Choroid plexus epithelial cell (primary cell): ENCODE measurements around the gene CAPN8.
"Not testable (repeated sequence)": the region's sequence is repeated elsewhere in the genome, so short reads cannot be mapped to it uniquely, and the experiment has no call there.

Experiments used
- DNase-seq: peaks from one replicate; pipeline ENCODE4 v3.0.0-alpha.2; 2010; ENCODE audit warnings: low read depth
- H3K4me3 ChIP-seq: 2 replicates; pipeline ENCODE4 v1.5.1; 2011; ENCODE audit warnings: low read depth, mild to moderate bottlenecking, control low read depth, low read length, moderate library complexity
- TF ChIP-seq, protein P1 (sequence below): conservative IDR thresholded peaks from 2 replicates; pipeline ENCODE4 v1.5.1; 2011; ENCODE audit warnings: low read depth, mild to moderate bottlenecking, control low read depth, inconsistent platforms, low read length, moderate library complexity

The CAPN8 gene

DNA sequence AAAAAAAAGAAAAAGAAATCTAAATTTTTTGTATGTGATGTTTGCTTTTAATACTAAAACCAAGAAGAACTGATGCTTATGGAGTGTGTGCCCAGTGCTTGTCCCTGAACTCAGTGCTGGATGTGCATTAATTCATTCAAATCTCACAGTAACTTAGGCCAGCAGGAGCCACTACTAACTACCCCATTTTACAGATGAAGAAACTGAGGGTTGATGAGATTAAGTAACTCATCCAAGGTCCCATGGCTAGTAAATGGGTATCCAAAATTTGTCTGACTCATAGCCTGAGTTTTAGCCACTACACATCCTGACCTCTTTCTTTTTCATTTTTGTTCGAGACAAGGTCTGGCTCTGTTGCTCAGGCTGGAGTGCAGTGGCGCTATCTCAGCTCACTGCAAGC lies 144.4 kb downstream of the CAPN8 start:
- no peak overlapping the region for H3K4me3 ChIP-seq
- no peak for DNase-seq
- TF ChIP-seq, protein P1, sequence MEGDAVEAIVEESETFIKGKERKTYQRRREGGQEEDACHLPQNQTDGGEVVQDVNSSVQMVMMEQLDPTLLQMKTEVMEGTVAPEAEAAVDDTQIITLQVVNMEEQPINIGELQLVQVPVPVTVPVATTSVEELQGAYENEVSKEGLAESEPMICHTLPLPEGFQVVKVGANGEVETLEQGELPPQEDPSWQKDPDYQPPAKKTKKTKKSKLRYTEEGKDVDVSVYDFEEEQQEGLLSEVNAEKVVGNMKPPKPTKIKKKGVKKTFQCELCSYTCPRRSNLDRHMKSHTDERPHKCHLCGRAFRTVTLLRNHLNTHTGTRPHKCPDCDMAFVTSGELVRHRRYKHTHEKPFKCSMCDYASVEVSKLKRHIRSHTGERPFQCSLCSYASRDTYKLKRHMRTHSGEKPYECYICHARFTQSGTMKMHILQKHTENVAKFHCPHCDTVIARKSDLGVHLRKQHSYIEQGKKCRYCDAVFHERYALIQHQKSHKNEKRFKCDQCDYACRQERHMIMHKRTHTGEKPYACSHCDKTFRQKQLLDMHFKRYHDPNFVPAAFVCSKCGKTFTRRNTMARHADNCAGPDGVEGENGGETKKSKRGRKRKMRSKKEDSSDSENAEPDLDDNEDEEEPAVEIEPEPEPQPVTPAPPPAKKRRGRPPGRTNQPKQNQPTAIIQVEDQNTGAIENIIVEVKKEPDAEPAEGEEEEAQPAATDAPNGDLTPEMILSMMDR = no peak

DNA sequence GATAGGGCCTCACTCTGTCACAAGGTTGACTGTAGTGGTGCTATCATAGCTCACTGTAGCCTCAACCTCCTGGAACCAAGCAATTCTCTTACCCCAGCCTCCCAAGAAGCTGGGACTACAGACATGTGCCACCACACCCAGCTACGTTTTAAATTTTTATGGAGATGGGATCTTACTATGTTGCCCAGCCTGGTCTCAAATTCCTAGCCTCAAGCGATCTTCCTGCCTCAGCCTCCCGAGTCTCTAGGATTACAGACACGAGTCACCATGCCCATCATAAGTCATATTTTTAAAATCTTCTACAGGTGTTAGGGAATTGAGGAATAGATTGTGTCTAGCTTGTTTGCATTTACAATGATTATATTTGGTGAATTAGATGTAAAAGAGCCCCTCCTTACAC lies 145.3 kb downstream of the CAPN8 start:
- no peak overlapping the region for H3K4me3 ChIP-seq
- TF ChIP-seq, protein P1 = no peak
- no peak for DNase-seq

DNA sequence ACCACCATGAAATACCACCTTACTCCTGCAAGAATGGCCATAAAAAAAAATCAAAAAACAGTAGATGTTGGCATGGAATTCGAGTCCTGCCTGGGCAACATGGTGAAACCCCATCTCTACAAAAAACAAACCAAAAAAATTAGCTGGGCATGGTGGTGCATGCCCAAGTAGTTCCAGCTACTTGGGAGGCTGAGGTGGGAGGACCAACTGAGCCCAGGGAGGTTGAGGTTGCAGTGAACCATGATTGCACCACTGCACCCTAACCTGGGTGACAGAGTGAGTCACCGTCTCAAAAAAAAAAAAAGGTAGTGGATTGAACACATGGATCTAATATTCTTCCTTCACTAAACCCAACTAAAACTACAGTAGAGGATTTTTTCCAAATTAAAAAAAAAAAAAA lies 146.4 kb downstream of the CAPN8 start:
- H3K4me3 ChIP-seq = no peak overlapping the region
- TF ChIP-seq, protein P1 = no peak
- no peak for DNase-seq

DNA sequence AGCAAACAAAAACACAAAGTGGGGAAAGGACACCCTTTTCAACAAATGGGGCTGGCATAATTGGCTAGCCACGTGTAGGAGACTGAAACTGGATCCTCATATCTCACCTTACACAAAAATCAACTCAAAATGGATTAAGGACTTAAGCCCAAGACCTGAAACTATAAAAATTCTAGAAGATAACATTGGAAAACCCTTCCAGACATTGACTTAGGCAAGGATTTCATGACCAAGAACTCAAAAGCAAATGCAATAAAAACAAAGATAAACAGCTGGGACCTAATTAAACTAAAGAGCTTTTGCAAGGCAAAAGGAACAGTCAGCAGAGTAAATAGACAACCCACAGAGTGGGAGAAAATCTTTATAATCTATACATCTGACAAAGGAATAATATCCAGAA lies 146.9 kb downstream of the CAPN8 start:
- not testable (repeated sequence) for H3K4me3 ChIP-seq, DNase-seq

DNA sequence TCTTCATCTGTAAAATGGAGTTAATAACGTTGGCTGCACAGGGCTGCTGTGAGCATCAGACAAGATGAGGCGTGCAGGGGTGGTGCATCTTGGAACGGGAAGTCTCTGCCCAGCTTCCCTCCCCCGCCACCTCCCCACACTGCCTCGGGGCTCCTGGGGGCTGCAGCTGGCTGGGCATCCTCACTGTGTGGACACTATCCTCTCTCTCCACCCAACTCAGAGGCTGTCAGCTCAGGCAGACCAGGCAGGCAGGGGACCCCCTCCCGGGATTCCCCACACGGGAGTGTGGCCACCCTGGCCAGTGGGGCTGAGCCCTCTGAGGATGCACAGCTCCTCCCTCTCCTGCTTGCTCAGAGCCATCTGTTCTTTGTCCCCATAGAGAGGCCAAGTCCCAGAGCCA lies 149.6 kb downstream of the CAPN8 start:
- TF ChIP-seq, protein P1 = no peak
- H3K4me3 ChIP-seq = no peak overlapping the region
- DNase-seq = no peak

DNA sequence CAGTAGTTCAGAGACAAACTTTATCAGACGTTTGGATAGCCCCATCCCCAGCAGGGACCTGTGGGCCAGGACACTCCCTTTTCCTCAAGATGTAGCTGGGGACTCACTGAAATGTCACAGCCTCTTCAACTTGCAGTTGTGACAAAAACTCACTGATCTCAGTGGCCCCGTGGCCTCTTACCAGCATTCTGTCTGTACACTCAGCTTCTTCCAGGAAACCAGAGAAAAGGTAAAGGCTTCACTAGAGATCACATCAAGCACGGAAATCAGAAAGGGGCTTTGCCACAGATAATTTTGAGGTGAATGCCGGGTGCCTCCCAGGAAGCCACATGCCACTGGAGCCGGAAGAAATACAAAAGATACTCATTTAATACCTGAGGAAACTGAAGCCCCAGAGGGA lies 150.1 kb downstream of the CAPN8 start:
- TF ChIP-seq, protein P1 = no peak
- no peak overlapping the region for H3K4me3 ChIP-seq
- DNase-seq = no peak

DNA sequence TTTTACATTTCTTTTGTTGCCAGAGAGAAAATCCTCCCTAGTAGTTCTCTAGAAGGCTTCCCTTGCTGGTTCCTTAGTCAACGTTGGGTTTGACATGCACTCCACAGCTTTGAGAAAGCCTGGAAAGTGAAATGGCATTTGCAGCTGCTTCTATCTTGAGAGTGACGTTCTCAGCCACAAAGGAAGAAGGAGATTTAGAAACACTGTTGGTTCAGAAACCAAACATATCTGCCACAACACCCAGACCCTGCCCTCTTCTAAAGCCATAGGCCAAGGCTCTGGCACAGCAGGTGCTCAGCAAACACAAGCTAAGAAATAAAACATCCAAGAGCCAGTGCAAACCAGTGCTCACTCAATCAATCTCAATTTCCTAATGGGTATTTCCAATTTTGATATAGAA lies 150.9 kb downstream of the CAPN8 start:
- DNase-seq = no peak
- H3K4me3 ChIP-seq = no peak overlapping the region
- TF ChIP-seq, protein P1 = no peak

DNA sequence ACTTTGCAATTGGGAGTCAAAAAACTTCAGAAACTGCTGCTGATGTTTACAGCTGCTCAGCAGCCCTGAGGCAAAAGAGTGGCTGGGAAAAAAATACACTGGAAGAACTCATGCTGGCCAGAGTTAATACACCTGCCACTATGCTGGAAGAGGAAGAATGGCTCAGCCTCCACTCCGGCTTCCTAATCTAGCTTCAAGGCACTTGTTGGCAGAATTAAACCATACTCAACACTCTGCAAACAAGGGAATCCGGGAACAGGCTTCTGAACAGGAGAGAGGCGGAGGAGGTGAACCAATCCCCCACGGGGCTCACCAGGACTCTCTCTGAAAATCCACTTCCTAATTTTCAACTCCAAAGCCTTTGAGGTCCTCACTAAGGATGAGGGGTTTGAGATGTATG lies 152.2 kb downstream of the CAPN8 start:
- DNase-seq = no peak
- H3K4me3 ChIP-seq = no peak overlapping the region
- TF ChIP-seq, protein P1 = no peak
